GM19324 (cell line): ENCODE data around the gene CRYBG1.

Experiments
- ATAC-seq: cut with Tn5 transposase; IDR thresholded peaks from one replicate; pipeline ENCODE4 v1.9.1; 2021; ENCODE audit warnings: mild to moderate bottlenecking, moderate library complexity; ENCODE audit not compliant: unreplicated experiment, low FRiP score

CRYBG1 gene

DNA sequence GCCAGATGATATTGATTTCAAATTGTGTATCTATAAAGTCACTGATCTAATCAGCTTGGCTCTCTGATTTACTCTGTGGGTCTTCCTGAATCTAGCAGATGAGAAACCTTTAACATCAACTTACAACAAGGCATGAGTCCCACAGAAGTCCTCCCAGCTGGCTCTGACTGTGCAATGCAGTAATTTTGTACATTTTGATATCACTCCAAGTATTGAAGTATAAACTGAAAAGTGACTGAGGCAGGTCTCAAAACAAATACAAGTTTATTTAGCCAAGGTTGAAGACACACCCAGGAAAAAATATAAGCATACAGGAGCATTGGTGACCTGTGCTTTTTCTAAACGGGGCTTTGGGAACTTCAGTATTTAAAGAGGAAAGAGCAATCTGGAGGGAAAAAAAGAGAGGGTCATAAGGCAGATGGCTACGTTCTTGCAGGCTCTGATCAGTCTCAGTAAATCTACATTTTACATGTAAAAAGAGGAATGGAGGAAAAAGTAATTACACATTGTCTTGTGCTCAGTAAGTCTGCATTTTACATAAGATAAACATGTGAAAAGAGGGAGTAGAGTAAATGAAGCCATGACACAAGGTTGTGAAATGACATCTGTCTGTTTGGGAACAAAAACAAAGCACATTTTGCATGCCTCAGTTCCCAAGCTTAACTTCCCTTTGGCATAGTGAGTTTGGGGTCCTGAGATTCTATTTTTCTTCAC, 59.5 kb downstream of the CRYBG1 start:
- ATAC-seq = no peak

DNA sequence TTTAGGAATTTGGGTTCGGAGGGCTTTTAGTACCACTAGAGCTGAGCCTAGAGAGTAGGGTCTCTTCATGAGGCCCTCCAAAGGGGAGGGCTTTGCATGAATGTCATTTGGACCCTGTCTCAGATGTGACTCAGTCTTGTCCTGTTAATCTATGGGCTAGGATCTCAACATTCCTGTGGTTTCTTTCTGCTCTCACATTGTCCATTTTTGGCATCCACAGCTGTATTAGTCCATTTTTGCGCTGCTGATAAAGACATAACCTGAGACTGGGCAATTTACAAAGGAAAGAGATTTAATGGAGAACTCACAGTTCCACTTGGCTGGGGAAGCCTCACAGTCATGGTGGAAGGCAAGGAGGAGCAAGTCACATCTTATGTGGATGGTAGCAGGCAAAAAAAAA, 61.0 kb downstream of the CRYBG1 start:
- no peak for ATAC-seq

DNA sequence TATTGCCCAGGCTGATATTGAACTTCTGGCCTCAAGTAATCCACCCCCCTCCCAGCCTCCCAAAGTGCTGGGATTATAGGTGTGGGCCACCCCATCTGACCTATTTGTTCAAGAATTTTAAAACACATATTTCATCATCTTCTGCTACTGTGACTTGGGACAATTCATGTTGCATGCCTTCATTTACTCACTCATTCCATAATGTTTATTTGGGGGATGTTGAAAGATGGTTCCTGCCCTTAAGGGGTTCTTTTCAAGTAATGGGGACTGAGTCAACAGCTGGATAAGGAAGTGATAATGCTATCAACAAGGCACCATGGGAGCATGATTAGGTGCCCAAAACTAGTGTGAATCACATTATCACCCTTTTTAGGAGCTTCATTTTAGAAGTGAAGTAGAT, 62.0 kb downstream of the CRYBG1 start:
- no peak for ATAC-seq

DNA sequence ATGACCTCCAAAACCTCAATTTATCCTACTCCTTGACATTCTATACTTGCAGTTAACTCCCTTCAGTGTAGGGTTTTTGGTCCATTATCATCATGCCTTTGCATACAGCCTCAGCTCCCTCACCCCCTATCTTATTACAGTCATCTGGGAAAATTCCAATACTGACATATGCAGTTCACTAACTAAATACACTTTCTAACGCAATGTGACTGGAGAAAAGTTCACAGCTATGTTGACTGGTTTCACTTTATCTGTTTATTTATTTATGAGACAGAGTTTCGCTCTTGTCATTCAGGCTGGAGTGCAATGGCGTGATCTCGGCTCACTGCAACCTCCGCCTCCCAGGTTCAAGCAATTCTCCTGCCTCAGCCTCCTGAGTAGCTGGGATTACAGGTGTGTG, 64.9 kb downstream of the CRYBG1 start:
- ATAC-seq = no peak

DNA sequence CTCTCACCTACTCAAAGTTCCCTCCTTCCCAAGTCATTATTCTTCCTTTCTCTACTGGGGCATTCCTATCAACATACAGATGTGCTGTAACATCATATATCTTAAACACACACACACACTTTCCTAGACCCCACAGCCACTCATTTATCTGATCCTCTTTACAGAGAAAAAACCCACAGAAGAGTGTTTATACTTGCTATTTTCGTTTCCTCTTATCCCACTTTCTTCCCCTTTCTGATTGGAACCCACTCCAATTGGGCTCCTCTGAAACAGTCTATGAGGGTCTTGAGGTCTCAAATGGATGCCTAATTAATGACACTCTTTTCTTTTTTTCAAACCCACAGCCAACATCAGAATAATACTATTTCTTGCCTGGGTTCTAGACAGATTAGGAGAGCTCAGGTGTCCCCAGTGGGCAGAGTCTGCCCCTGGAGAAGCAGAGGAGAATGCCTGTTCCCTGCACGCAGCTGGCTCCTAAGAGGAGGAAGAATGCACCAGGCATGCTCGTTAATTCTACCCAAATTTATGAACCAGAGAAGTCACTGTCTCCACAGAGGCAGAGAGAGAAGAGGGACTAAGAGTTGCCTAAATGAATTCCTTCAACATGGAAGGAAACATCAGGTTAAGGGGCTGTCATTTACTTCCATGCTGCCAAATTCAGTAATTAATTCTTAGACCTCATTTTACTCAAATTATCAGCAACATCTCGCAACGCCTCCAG, 65.9 kb downstream of the CRYBG1 start:
- ATAC-seq = no peak

DNA sequence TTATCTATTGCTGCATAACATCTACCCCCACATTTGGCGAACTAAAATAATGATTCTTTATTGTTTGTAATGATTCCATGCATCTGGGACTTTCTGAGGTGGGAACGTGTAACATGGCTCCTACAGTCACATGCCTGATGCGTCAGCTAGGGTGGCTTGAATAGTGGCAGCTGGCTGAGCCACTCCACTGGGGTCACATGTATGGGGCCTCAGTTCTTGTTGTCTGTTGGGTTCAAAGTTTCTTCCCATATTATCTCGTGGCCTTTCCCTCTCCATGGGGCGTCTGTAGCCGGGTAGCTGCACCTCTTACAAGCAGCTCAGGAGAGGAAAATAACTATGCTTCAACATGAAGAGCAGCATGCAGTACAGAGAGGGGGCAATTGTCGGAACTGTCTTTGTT, 69.9 kb downstream of the CRYBG1 start:
- ATAC-seq = no peak

DNA sequence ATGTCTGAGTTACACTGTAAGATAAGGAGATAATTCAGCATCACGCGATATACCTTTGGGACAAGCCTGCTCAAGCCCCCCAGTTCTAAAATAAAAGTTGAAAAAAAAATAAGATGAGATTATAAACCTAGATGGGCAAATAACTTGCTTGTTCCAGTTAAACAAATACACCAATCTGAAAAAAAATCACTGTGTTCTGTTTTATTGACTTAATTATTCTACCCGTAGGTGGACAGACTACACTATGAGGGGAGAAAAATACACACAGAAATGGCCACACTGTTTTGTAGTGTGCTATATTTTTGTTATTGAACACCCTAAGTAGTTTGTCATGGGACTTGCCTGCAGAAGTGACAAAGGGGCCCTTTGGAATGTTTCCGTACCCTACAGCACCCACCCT, 70.9 kb downstream of the CRYBG1 start:
- no peak for ATAC-seq

DNA sequence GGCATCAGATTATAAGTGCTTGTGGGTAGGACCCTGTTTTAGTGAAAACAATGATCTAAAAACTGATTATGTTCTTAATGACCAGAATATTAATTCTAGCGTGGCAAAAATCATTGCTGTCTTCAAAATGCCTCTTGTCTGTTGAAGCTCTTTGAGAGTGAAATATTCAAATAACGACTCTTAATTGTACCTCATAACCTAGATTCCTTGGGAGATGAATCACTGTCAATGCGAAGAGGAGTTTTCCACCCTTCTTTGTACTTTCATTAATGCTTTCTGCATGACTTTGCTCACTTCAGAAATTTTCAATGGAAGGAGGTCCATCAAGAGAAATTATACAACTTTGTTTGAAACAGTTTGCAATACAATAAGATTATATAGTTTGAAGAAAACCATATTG, 71.5 kb downstream of the CRYBG1 start:
- no peak for ATAC-seq

DNA sequence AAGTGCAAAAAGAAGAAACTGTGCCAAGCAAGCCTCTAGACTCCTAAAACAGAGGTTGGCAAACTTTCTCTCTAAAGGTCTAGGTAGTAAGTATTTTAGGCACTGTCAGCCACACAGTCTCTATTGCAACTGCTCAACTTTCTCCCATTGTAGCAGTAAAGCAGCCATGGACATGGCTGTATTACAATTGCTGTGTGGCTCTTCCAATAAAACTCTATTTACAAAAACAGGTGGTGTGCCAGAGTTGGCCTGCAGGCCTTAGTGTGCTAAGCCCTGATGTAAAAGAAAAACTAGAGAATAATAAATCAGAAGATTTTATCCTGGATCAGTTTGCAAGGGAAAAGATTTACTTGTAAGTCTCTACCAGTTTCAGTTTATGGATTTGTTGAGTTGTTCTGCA, 74.0 kb downstream of the CRYBG1 start:
- no peak for ATAC-seq

DNA sequence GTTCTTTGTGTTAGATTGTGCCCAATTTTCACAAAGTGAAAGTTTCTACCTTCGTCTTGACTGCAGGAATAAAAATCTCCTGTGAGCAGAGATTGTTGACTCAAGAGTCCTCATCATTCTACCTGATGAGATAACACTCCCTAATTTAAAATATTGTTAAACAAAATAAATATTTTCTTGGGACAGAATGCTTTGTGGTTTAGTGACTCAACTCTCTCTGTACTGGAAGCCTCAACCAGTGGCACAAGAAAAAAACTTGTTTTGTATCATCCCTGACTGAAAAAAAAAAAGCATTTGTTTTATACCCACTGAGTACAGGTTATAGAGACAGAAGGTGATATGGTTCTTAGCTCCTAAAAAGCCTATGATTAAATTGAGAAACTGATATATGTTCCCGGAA, 78.9 kb downstream of the CRYBG1 start:
- no peak for ATAC-seq

DNA sequence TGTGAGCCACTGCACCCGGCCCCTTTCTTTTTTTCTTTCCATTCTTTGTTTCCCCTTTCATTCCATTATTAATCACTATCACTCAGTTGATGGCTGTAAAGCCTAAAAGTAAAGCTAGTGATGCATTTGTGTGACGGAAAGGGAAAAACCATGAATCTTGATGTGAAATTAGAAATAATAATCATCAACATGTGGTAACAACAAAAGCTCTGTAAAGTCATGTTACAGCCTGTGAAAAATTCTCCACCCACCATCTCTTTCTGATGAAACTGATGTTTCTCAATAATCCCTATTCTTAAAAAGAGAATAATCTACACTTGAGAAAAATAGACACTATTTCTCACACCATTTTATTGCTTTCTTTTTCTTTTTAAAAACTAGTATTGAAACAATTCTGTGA, 80.0 kb downstream of the CRYBG1 start:
- no peak for ATAC-seq

DNA sequence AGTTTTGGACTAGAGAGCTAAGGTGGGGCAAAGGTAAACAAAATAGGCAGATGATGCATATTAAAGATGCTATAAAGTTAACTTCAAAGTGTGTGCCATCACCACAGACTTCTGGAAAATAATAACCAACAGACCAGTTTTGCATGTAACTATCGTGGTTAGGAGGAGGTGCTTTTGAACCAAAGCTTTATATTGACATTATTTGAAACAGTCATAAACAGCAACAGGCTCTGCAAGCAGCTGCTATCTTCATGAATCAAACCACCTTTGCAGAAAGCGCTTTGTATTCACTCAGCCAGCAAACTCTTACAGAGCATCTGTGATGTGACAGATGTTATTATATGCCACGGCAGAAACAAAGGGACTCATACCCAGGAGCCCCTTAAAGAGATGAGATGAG, 81.9 kb downstream of the CRYBG1 start:
- ATAC-seq = no peak

DNA sequence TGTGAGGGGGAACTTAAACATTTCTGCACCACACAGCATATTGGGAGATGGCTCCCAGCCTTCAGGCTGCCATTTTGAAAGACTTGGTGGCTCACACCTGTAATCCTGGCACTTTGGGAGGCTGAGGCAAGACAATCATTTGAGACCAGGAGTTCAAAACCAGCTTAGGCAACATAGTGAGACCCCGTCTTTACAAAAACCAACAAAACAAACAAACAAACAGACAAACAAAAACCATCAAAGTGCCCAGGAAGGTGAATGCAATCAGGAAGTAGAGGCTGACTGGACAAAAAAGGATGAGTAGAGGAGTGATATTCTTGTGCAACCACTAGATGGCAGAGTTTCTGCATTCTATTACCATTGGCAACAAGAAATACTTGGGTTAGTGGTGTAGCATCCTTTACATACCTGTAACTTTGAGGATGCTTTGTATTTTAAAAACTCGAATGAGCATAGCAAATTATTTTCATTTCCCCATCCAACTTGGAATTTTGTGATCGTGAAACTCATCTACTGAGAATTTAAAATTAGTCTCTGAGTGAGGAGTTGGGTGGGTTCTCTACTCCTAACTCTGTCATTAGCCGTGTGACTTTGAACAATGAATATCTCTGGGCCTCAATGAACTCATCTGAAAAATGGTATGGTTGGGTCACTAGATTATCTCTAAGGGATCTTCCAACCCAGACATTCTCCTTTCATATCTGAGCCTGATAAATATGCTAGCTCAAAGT, 84.4 kb downstream of the CRYBG1 start:
- ATAC-seq = no peak

DNA sequence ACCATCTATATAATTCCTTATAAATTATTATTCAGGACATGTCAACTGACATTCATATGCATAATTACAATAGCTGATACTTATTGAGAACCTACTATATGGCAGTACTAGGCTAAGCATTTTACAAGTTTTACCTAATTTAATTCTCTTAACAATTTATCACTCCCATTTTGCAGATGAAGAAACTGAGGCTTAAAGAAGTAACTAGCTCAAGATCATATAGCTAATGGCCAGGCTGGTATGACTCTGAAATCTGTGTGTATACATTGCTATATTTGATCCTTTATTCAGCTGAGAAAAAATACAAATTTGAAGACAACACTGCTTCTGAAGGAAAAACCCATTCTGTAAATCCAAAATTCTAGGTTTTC, 85.0 kb downstream of the CRYBG1 start:
- no peak for ATAC-seq

DNA sequence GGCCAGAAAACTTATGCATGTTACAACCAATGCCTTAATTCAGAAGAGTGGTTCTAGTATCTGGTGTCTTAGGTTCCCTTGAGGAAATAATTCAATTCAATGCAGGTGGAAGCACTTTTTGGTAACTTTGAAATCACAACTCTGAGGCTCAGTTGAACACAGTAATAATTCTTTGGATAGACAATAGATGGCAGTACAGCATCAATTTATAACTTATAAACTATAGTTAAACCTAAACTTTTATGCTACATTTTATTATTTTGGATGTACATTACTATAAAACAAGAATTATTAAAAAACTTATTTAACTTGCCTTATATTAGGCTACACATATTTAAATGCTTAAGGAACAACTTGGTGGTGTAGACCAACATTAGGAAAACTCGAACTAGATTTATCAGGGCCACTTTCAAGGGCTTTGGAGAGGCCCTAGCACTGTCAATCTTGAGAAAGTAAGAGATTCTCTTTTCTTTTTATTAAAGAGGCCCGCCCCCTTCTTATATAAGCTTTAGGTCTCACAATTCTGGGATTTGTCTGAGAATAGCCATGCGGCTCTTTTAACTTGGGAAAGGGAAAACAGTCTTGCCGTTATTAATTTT, 85.9 kb downstream of the CRYBG1 start:
- ATAC-seq = no peak

DNA sequence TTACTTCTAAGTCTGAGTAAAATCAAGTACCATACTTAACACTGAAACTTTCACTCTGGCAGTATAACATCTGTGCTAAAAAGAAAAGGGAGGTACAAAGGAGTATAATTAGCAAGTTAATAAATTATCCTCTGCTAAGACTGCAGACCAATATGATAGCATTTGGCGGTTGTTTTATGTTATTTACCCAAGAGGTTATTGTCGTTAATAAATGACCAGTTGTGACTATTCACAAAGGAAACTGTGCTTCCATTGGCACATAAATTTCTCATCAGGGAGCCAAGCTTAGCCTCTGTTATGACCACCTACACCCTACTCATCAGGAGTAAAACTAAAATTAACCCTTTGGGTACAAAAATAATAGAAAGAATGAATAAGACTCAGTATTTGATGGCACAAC, 86.5 kb downstream of the CRYBG1 start:
- ATAC-seq = no peak

DNA sequence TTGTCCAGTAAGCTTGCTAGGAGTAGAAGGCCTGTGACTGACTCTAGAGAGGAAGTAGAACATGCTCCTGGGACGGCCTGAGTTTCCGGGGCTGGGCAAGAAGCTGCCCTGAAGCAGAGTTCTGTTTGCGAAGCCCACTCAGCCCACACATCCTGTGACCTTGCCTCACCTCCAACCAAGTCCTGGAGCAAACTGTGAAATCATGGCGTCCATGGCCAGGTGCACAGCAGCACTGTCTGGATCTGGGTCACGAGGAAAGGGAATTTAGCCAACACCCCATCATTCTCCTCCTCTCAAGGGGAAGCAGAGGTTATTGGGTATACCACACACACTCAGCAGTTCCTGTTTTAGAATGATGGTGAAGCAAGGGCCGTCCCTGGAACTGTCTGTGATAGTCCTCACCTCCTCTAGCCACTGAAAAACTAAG, 87.5 kb downstream of the CRYBG1 start:
- no peak for ATAC-seq

DNA sequence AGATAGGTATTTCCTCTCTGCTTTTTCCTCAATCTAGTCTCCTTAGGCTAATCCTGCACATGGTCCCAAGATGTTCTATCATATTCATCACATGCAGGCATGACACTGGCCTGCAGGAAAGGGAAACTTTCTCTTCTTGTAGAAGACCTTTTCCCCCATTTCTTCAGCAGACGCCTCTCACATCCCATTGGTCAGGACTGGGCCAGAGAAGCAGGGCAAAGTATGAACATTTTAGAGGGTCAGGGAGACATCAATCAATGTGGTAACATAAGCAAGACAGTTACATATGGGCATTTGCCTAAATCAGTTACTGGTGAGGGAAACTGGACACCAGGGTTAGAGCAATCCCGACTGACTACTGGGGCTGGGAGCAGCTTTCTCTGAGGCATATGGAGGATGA, 90.1 kb downstream of the CRYBG1 start:
- no peak for ATAC-seq

DNA sequence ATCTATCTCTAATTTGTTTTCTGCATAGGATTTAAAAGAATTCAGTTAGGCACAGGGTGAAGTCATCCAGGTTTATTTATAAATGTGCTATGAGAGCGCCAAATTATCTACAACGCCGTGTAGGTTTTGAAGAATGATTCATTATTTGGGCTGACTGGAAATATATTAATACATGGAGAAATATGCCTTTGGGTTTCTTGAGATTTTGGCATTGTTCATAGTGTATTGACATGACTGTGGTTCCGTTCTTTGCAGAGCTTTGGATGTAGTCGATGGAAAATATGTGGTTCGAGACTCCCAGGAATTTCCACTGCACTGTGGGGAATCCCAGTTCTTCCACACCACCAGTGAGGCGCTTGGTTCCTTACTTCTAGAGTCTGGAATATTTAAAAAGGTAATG, 90.9 kb downstream of the CRYBG1 start:
- no peak for ATAC-seq

DNA sequence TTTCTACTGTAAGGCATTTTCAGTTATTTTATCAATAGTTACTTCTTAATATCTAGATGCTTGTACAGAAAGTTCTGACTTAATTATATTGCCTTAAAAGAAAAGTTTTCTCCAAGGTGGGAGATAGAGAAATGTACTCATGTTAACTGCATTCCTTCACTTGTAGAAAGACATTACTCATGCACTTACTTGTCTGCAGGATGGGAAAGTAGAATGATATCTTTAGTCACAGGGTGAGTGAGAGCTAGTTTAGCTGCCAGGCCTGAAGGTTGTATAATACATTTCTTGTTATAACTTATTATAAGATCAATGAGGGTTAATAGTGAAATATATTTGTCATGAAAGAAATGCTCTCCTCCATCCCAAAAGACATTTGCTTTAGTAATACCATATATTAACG, 92.1 kb downstream of the CRYBG1 start:
- no peak for ATAC-seq

DNA sequence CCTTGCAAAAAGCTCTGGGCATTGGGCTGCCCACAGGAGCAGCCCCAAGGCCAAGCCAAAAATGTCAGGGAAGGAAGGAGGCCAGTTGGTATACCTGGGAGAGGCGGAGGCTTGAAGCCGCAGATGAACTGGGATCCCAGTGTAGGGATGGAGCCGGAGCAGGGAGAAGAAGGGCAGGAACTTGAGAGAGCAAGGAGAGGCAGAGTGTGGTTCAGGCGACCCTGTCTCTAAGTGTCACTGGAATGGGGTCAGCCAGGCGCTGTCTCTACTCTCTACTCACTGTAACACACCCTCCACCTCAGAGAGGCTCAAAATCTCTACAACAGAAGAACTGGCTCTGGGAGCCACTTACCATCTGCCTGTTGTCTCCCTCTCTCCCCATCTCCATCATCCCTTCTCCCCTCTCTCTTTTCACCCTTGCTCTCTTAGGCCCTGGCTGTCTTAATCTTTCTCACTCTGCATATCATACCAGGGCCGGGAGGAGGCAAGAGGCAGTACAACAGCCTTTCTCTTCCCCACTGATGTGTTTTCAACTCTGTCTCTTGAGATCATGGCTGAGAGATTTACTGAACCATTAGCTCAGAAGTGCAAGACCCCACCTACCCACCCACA, 93.3 kb downstream of the CRYBG1 start:
- ATAC-seq = no peak
